ENCODE results near the gene GDF10. TPM values are rescaled to one million over a fixed set of nuclear protein-coding genes. Genes with fewer than 3 reads are reported as not detected.

Gene GDF10
- total RNA-seq, 1 experiment from 2014 or later, result 0.20 TPM

- H3K14ac ChIP-seq (ENCODE audit: insufficient read depth, low read length), result no peak overlapping the region; the same call in 1 of the 2 replicates
- H3K4me1 Mint-ChIP-seq, result peaks cover 18 to 22% of the 10 kb centered on the region in 2 experiments
- no peak overlapping the region for H3K23ac ChIP-seq (ENCODE audit: insufficient read length, low read depth, low read length)
- no peak overlapping the region for H3T11ph ChIP-seq (ENCODE audit: low read length)
- no peak for TF ChIP-seq CTCF (conservative IDR thresholded peaks at IDR 0.05)
- peaks cover 17% of the 10 kb centered on the region for H3K27me3 Mint-ChIP-seq (ENCODE audit: low read depth)
- no peak overlapping the region for H3K4ac ChIP-seq (ENCODE audit: low read depth, low read length)
- no peak overlapping the region for H2AFZ ChIP-seq (ENCODE audit: low read length)
- no peak overlapping the region for H2BK20ac ChIP-seq (ENCODE audit: low read depth, low read length, poor library complexity, severe bottlenecking)
- no peaks in the 10 kb centered on the region for H3K79me1 ChIP-seq (ENCODE audit: insufficient read depth, low read depth, low read length, poor library complexity, severe bottlenecking)
- H3K18ac ChIP-seq (ENCODE audit: insufficient read length, low read depth, low read length), result no peak overlapping the region
- H2BK120ac ChIP-seq (ENCODE audit: low read depth, low read length, poor library complexity, severe bottlenecking), result no peak overlapping the region
- H3K36me3 Mint-ChIP-seq (ENCODE audit: insufficient read depth in 1 of 3, low read depth in 3 of 3), result no peaks in the 10 kb centered on the region
- H3K9me3 ChIP-seq (ENCODE audit: control insufficient read depth, low read depth, low read length), result no peaks in the 10 kb centered on the region
- no peak overlapping the region for H3K27ac ChIP-seq (ENCODE audit: insufficient read length, low read depth, low read length)
- H2BK12ac ChIP-seq (ENCODE audit: insufficient read length, low read depth, low read length), result no peak overlapping the region
- H3K56ac ChIP-seq (ENCODE audit: insufficient read length, low read depth, low read length), result no peak overlapping the region
- no peak overlapping the region for H4K91ac ChIP-seq (ENCODE audit: insufficient read length, low read depth, low read length)
- no peak overlapping the region for H4K8ac ChIP-seq (replicated peaks; ENCODE audit: insufficient read length, low read depth, low read length)
- no peaks in the 10 kb centered on the region for H3K79me2 ChIP-seq (ENCODE audit: insufficient read depth, low read length)
- H3K27ac Mint-ChIP-seq, result no peak overlapping the region
- no peaks in the 10 kb centered on the region for H3K23me2 ChIP-seq (ENCODE audit: insufficient read length, low read depth, low read length, poor library complexity, severe bottlenecking)
- no CpG with 5 or more reads among the region's 9 CpGs for WGBS (ENCODE audit: extremely low coverage, insufficient read length, low lambda C conversion rate)
- H2AK5ac ChIP-seq (ENCODE audit: insufficient read length, low read length), result no peak overlapping the region
- no peak overlapping the region for H3K4me2 ChIP-seq (ENCODE audit: insufficient read depth, insufficient read length, low read length)
- H4K5ac ChIP-seq (ENCODE audit: insufficient read length, low read depth, low read length), result no peak overlapping the region
- H3K27me3 ChIP-seq (ENCODE audit: insufficient read depth, low read length), result no peaks in the 10 kb centered on the region; the same call in 1 of the 2 replicates
- no peak for DNase-seq
- no peak overlapping the region for H2BK5ac ChIP-seq (ENCODE audit: insufficient read length, low read length)
- H4K20me1 ChIP-seq (ENCODE audit: control insufficient read depth, insufficient read depth, insufficient read length), result peaks cover 5% of the 10 kb centered on the region
- no peak overlapping the region for H3K4me3 Mint-ChIP-seq
- no peaks in the 10 kb centered on the region for H3K9me3 Mint-ChIP-seq
- no peak overlapping the region for H2BK15ac ChIP-seq (ENCODE audit: low read depth, low read length)
- H3K9ac ChIP-seq (ENCODE audit: extremely low read depth, insufficient read length, low read length), result no peak overlapping the region
- H3K4me1 ChIP-seq (ENCODE audit: insufficient read depth, low read length), result no peaks in the 10 kb centered on the region; the same call in 1 of the 2 replicates
These were observed 8.8 kb downstream of the GDF10 start for GRCh38 chr10:47308775-47309174.
